HL-60/S4 treated with phorbol 12-myristate 13-acetate at 8.2 ng/mL for 4 days and 3 days (cell line): ENCODE measurements around the gene SRP19.
"Not testable (repeated sequence)": the region's sequence is repeated elsewhere in the genome, so short reads cannot be mapped to it uniquely, and the experiment has no call there.

ENCODE experiments used
- in situ Hi-C: fragments of 300-500 bp; cut with MboI; formaldehyde crosslinking; loops from 2 replicates; pipeline ENCODE4 v1.15.0; 2022; ENCODE audit warnings: low sequenced_read_pairs

The SRP19 gene

GRCh38 chr5:112860929-112861637 lies at the start of gene SRP19:
Gene SRP19 (plus strand): TSS chr5:112861287. CDS start chr5:112861377, 90 bp downstream.
- in situ Hi-C loops, result no loop called here

- in situ Hi-C loops, result no loop called here
Observed at GRCh38 chr5:112812549-112812948, 48.5 kb upstream of the SRP19 start.

- in situ Hi-C loops, result no loop called here
Observed at GRCh38 chr5:112820246-112820645, 40.8 kb upstream of the SRP19 start.

GRCh38 chr5:112822456-112822855 lies 38.6 kb upstream of the SRP19 start:
- in situ Hi-C loops, result no loop called here

GRCh38 chr5:112823181-112823580 lies 37.9 kb upstream of the SRP19 start:
- in situ Hi-C loops, result no loop called here

GRCh38 chr5:112823656-112824055 lies 37.4 kb upstream of the SRP19 start:
- in situ Hi-C loops, result no loop called here

- in situ Hi-C loops, result no loop called here
Observed at GRCh38 chr5:112824197-112824596, 36.9 kb upstream of the SRP19 start.

- in situ Hi-C loops, result no loop called here
Observed at GRCh38 chr5:112830378-112830777, 30.7 kb upstream of the SRP19 start.

- in situ Hi-C loops, result no loop called here
Observed at GRCh38 chr5:112833971-112834370, 27.1 kb upstream of the SRP19 start.

GRCh38 chr5:112844489-112844888 lies 16.6 kb upstream of the SRP19 start:
- in situ Hi-C loops, result no loop called here

- in situ Hi-C loops, result no loop called here
Observed at GRCh38 chr5:112846556-112846955, 14.5 kb upstream of the SRP19 start.

- in situ Hi-C loops, result no loop called here
Observed at GRCh38 chr5:112847306-112847705, 13.8 kb upstream of the SRP19 start.

GRCh38 chr5:112848116-112848811 lies 12.8 kb upstream of the SRP19 start:
- in situ Hi-C loops, result no loop called here

- in situ Hi-C loops, result no loop called here
Observed at GRCh38 chr5:112849912-112850311, 11.2 kb upstream of the SRP19 start.

GRCh38 chr5:112854651-112855050 lies 6.4 kb upstream of the SRP19 start:
- in situ Hi-C loops, result no loop called here

- in situ Hi-C loops, result no loop called here
Observed at GRCh38 chr5:112857866-112858265, 3.2 kb upstream of the SRP19 start.

- in situ Hi-C loops, result not testable (repeated sequence)
Observed at GRCh38 chr5:112860571-112860928, 537 bp upstream of the SRP19 start.

- in situ Hi-C loops, result no loop called here
Observed at GRCh38 chr5:112861638-112861985, 525 bp downstream of the SRP19 start.

- in situ Hi-C loops, result no loop called here
Observed at GRCh38 chr5:112862085-112862484, 998 bp downstream of the SRP19 start.

GRCh38 chr5:112863549-112863948 lies 2.5 kb downstream of the SRP19 start:
- in situ Hi-C loops, result no loop called here

GRCh38 chr5:112865128-112865527 lies 4.0 kb downstream of the SRP19 start:
- in situ Hi-C loops, result no loop called here

GRCh38 chr5:112866739-112867138 lies 5.7 kb downstream of the SRP19 start:
- in situ Hi-C loops, result no loop called here

- in situ Hi-C loops, result no loop called here
Observed at GRCh38 chr5:112867411-112867810, 6.3 kb downstream of the SRP19 start.
